ENCODE data around the gene RPL35. TPM values are rescaled to one million over a fixed set of nuclear protein-coding genes. Genes with fewer than 3 reads are reported as not detected.

The RPL35 gene
- total and polyA plus RNA-seq, 2 experiments from 2014 or later: 1,202 to 4,143 TPM

GRCh38 chr9:124869466-124869985, 7.8 kb upstream of the RPL35 start:
- Histone ChIP-seq H3K4me3 (peak overlapping the region; percentile 99), H3F3A (replicated peaks; ENCODE audit: low read depth) (peaks cover 15% of the 10 kb centered on the region), H3K27me3 (ENCODE audit: insufficient read depth) (no peaks in the 10 kb centered on the region), H2AFZ (peak overlapping the region; percentile 43; the same call in 1 of the 2 replicates), H3K36me3 (ENCODE audit: insufficient read depth) (no peaks in the 10 kb centered on the region; the same call in 1 of the 2 replicates), H3K4me2 (peak overlapping the region; percentile 98), H3K79me2 (replicated peaks; ENCODE audit: insufficient read depth) (peaks cover 68% of the 10 kb centered on the region), H3K27ac (ENCODE audit: low read depth) (0 out of 2 replicates have a peak overlapping the region, but pooled peaks have one; percentile 32), H3K9me2 (ENCODE audit: insufficient read depth) (no peaks in the 10 kb centered on the region), H4K20me1 (replicated peaks; ENCODE audit: insufficient read depth) (peaks cover 51% of the 10 kb centered on the region), H3K4me1 (ENCODE audit: insufficient read depth) (peaks cover 33% of the 10 kb centered on the region)
- H3K27me3 Mint-ChIP-seq (ENCODE audit: insufficient read depth, low read depth, poor library complexity): peaks cover 14% of the 10 kb centered on the region
- peaks cover 30% of the 10 kb centered on the region for H3K36me3 Mint-ChIP-seq (ENCODE audit: low read depth)
- ATAC-seq: peak; percentile 23
- DNase-seq (ENCODE audit: low spot score): no peak
- H3K4me1 Mint-ChIP-seq: peaks cover 47% of the 10 kb centered on the region
- H3K4me3 Mint-ChIP-seq: peak overlapping the region; percentile 94
- H3K27ac Mint-ChIP-seq: peak overlapping the region; percentile 76
- no peaks in the 10 kb centered on the region for H3K9me3 Mint-ChIP-seq
- TF ChIP-seq ZNF462 (CRISPR knock-in tag; IDR thresholded peaks at IDR 0.05) (no peak), CREB1 (CRISPR knock-in tag; IDR thresholded peaks at IDR 0.05; ENCODE audit: low read depth) (no peak), ZNF114 (CRISPR knock-in tag; IDR thresholded peaks at IDR 0.05) (no peak), POLR2AphosphoS5 (IDR thresholded peaks at IDR 0.05; ENCODE audit: low read depth) (no peak), EZH2phosphoT487 (IDR thresholded peaks at IDR 0.05; ENCODE audit: unreplicated experiment) (no peak), STAT1 (IDR thresholded peaks at IDR 0.05; ENCODE audit: unreplicated experiment) (no peak), NANOG (IDR thresholded peaks at IDR 0.05; ENCODE audit: borderline replicate concordance) (no peak), JUNB (IDR thresholded peaks at IDR 0.05; ENCODE audit: unreplicated experiment) (no peak), REST (IDR thresholded peaks at IDR 0.05; ENCODE audit: unreplicated experiment) (no peak)

Data from GM23338 (cell line).